ENCODE results near the gene PTBP2.

Gene PTBP2, protein sequence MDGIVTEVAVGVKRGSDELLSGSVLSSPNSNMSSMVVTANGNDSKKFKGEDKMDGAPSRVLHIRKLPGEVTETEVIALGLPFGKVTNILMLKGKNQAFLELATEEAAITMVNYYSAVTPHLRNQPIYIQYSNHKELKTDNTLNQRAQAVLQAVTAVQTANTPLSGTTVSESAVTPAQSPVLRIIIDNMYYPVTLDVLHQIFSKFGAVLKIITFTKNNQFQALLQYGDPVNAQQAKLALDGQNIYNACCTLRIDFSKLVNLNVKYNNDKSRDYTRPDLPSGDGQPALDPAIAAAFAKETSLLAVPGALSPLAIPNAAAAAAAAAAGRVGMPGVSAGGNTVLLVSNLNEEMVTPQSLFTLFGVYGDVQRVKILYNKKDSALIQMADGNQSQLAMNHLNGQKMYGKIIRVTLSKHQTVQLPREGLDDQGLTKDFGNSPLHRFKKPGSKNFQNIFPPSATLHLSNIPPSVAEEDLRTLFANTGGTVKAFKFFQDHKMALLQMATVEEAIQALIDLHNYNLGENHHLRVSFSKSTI

DNA sequence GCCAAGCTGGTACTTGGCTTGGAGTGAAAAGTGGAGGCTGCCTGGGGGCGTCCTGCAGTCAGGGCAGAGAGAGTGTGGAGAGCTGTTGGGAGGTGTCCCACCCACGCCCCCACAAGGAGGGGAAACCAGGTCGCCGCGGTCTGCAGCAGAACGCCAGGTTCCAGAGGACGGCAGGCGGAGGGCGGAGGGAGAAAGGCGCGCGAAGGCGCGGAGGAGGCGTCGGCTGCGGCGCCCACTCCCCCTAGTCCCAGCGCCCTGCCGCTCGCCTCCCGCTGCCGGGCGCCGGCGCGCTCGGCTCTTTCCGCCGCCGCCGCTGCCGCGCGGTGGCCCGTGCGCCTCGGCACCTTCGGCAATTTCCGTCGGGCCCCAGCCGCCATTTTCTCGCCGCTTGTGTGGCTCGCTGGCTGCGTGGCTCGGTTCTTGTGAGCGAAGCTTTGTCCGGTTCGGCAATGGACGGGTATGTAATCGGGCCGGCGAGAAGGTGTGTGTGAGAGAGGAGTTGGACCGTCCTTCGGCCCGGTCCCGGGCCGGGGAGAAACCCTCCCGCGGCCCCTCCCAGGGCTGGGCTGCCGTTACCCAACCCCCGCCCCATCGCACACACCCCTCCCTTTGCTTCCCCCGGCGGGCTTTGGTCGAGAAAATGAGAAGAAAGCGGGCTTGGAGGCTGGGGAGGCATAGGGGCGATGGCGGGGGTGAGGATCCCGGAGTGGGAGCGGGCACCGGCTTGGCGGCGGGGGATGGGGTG, at the start of gene PTBP2:
Gene PTBP2 (plus strand): TSS at position 369 of the 745 bp plus-strand sequence. CDS start 81 bp downstream, at position 450.
- FAIRE-seq, result no peak

DNA sequence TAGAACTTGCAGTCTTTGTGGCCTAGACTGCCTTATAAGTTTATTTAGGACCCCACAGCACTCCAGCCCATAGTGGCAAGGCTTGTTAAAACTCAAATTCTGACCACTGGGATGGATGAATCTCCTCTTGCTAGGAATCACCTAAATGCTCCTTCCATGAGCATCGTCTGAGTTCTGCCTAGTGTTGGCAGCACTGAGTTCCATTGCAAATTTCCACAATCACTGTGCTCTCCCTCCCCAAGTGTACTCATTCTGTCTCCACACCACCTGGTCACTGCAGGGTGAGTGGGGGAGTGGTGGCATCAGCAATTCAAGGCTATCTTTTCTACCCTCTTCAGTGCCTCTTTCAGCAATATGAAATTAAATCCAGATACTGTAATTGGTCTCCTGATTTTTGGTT, 46.7 kb upstream of the PTBP2 start:
- no peak for FAIRE-seq

DNA sequence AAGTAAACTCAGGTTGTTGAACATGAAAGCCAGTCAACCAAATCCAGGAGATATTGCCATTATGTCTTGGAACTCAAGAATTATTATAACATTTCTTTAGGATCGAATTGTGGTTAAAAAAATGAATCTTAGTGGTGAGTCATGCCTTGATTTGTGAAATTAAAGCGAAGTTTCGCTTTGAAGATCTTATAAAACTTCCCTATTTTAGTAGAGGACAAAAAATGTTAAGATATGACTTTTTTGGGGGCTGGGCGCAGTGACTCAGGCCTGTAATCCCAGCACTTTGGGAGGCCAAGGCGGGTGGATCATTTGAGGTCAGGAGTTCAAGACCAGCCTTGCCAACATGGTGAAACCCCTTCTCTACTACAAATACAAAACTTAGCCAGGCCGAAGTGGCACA, 39.5 kb upstream of the PTBP2 start:
- FAIRE-seq, result no peak

DNA sequence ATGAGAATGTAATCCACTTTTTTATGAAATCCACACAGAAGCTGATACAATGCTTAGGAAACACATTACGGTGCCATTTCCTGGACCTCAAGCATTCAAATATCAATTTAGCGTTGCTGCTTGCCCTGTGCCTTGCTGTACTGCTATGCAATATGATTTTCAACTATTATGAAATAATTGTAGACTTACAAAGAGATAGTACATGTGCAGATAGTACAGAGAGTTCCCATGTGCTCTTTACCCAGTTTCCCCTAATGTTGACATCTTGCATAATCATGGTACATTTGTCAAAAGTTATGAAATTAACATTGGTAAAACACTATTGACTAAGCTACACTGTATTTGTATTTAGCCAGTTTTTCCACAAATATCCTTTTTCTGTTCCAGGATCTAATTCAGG, 37.7 kb upstream of the PTBP2 start:
- no peak for FAIRE-seq

DNA sequence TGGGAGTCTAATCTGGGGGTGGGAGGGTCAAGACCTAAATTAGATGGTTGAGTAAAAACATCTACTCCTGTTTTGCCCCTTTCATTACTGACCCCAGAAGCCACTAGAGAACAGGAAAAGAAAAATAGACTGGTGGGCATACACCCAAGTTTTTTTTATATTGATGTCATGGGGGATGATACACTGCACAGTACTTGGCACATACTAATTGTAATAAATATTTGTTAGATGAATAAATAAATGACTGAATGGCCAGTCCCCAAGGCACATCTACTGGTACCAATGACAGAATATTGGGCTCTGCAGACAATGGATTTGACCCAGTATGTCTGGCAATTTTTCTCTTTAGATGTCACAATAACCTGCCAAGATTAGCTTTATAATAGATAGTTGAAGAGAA, 36.8 kb upstream of the PTBP2 start:
- FAIRE-seq, result no peak

- FAIRE-seq, result no peak
Measured at GRCh38 chr1:96688767-96689166, 32.8 kb upstream of the PTBP2 start.

GRCh38 chr1:96695954-96696353, 25.6 kb upstream of the PTBP2 start:
- no peak for FAIRE-seq

DNA sequence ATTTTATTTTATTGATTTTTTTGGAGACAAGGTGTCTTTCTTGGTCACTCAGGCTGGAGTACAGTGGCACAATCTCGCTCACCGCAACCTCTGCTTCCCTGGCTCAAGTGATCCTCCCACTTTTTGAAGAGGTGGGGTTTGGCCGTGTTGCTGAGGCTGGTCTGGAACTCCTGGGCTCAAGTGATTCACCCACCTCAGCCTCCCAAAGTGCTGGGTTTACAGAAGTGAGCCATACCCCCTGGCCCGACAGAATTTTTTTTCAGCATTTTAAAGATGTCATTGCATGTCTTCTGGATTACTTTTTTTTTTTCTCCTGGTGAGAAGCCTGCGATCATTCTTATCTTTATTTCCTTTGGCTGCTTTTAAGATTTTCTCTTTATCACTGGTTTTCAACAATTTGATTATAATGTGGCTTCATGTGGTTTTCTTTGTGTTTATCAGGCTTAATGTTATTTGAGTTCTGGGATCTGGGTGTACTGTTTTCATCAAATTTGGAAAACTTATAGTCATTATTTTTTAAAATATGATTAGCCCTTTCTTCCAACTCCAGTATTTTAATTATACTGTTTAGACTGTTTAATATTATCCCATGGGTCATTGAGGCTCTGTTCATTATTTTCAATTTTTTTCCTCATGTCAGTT, 23.1 kb upstream of the PTBP2 start:
- no peak for FAIRE-seq

DNA sequence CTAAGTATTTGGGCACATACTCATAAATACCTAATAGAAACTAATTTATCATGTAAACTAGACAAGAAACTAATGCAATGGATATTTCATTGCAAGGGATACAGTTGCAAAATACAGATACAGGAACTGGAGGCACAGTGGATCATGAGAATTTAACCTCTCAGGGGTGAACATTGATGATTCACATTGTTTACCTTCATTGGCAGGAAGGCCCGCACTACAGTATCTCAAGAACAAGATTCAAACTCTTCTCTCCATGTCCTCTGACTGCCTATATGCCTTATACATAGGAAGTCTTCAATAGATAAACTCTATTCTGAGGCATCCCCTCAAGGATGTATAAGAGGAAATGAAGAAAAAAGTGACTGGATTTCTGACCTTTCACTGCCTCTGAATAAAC, 18.4 kb upstream of the PTBP2 start:
- no peak for FAIRE-seq

- FAIRE-seq, result no peak
Measured at GRCh38 chr1:96707023-96707422, 14.6 kb upstream of the PTBP2 start.

- no peak for FAIRE-seq
Measured at GRCh38 chr1:96708482-96708881, 13.1 kb upstream of the PTBP2 start.

DNA sequence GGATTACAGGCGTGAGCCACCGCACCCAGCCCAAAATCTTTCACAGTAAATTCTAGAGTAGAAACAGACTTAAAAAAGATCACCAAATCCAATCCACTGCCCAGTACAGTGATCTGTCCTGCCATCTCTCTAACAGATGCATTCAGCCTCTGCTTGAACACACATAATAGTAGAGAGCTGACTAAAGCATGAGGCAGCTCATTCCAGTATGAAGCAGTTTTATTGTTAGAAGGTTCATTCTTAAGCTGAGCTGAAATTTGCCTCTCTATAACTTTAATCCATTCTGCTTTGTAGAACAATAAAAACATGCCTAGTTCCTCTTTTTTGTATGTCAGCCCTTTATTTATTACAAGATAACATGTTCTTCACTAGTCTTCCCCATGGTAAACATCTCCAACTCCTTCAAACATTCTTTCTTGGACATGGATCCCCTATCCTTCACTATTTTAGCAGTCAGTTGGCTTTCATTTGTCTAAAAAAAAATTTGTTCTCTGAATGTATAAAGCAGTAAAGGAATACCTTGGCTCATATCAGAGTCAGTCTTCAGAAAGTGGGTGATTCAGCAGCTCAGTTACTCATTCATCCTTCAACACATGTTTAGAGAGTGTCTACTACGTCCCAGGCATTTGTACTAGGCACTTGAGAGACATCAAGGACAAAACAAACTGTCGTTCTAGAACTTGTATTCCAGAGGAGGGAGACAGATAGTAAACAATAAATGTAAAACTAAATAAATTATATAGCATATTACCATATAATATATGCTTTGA, 10.7 kb upstream of the PTBP2 start:
- FAIRE-seq, result no peak

DNA sequence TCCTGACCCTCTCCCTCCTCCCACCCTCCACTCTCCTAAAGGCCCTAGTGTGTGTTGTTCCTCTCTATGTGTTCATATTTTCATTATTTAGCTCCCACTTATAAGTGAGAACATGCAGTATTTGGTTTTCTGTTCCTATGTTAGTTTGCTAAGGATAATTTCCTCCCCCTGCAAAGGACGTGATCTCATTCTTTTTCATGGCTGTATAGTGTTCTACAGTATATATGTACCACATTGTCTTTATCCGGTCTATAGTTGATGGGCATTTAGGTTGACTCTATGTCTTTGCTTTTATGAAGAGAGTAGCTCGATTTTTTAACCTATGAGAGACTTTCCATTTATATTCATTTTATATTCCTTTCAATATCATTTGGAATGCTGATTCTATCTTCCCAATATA, 7.9 kb upstream of the PTBP2 start:
- FAIRE-seq, result no peak

- FAIRE-seq, result no peak
Measured at GRCh38 chr1:96714881-96715280, 6.7 kb upstream of the PTBP2 start.

GRCh38 chr1:96715482-96715881, 6.1 kb upstream of the PTBP2 start:
- no peak for FAIRE-seq

- no peak for FAIRE-seq
Measured at GRCh38 chr1:96721053-96721415, 550 bp upstream of the PTBP2 start.

DNA sequence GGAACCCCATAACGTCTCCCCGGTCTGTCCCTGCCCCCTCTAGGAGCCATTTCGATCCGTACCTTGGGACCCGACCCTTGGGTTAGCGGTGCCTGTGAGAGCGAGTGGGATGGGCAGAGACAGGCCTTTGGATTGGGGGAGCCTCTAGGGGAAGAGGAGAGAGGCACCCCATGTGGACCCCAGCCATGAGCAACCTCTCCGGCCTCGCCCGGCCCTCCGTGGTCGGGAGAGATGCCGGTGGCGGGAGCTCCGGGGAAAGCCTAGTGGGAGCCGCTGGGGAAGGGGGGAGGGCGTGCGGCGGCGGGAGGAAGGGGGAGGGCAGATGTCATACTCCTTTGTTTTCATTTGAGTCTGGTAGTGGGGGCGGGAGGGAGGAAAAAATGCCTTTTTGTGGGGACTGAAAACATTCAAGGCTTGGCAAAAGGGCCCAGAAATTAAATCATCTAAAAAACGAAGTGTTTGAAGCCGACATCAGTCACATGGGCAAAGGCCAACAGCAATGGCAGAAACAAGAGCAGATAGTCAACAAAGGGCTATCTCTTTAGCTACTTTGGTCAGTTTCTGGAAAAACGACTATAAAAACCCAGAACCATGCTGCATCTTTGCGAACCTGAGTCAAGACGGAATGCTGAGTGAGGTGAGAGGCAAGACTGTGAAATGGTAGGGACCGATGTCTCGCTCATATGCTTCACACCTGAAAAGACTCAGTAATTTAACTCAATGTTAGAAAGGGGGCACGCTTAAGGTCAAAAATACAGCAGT, 758 bp downstream of the PTBP2 start:
- no peak for FAIRE-seq

DNA sequence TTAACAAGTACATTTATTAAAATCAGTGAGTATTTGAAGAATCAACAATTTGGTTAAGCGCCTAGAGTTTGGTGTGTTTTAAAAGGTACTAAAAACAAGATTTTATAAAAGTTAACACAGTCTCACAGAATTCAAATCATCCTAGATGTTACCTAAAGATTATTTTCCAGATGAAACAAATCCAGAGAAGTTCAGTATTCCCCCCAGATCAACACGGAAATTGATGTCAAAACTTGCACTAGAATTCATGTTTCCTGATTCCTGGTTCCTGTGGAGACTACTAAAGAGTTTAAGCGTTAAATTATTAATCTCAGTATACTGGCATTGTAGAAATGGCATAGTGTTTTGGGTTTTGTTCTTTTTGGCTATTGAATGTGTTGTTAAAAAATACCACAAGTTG, 1.4 kb downstream of the PTBP2 start:
- no peak for FAIRE-seq

DNA sequence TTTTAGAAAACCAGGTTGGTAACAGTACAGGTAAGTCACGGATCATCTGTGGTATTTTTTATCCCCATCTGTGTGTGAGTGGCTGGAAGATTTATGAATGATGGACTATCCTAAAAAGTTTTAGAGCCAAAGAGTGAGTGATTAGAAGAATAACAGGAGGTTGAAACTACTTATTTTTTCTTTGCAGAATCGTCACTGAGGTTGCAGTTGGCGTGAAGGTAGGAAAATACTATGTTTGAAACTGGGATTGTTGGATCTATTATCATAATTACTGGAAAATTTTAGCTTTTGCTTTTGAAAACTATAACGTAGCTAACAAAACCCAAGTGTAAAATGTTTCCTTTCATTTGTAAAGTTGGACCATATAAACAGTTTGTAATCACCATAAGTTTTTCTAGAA, 1.8 kb downstream of the PTBP2 start:
- no peak for FAIRE-seq

DNA sequence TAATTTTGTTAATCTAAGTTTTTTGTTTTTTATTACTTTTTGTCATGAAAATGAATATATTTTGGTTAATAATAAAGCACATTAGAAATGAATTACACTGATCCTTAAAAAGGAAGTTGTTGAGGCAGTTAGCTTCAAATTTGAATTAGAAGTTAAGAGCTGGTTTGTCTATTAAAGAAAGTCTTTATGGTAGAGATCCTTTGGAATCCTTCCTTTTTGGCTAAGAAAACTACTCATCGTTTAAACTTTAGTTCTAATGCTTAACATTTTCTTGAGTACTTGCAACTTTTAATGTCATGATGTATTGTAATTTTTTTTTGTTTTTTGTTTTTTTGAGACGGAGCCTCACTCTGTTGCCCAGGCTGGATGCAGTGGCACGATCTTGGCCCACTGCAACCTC, 2.4 kb downstream of the PTBP2 start:
- no peak for FAIRE-seq

DNA sequence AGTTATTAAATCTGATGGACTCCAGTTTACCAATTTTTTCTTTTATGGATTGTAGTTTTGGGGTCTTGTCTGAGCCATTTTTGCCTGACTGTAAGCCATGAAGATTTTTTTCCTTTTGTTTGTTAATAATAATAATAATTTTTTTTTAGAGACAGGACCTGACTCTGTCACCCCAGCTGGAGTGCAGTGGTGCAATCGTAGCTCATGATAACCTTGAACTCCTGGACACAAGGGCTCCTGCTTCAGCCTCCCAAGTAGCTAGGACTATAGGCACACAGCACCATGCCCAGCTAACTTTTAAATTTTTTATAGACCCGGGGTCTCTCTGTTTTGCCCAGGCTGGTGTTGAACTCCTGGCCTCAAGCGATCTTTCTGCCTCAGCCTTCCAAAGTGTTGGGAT, 6.3 kb downstream of the PTBP2 start:
- FAIRE-seq, result no peak

Data from colon (tissue), 2 donors.